ENCODE data around the gene C5orf22. TPM values are rescaled to one million over a fixed set of nuclear protein-coding genes. Genes with fewer than 3 reads are reported as not detected.

Gene C5orf22
- total RNA-seq (10 to 100 TPM; 16.5 to 25.8 (median 23.7) TPM), polyA plus RNA-seq (1 to 10 TPM; 5.3 to 8.6 (median 8.1) TPM)
- long read RNA-seq, donor 1, partial matches to known transcripts: 0 of 3 reads
- long read RNA-seq, donor 1, other reads (novel, unspliced or antisense): 0 of 3 reads
- long read RNA-seq, donor 2, partial matches to known transcripts: 0 of 3 reads
- long read RNA-seq, donor 2, other reads (novel, unspliced or antisense): 0 of 3 reads

GRCh38 chr5:31531888-31532547 is at the start of gene C5orf22, which contains the start of gene DROSHA:
TSS of gene C5orf22 (plus strand) at chr5:31532301. CDS start at chr5:31532393, 92 bp downstream.
TSS of gene DROSHA (minus strand) at chr5:31532093. CDS start at chr5:31529059, 3,034 bp downstream.
- intact Hi-C loops (cut with DNase I; ENCODE audit: low total_unique reads): no loop called here
- Histone ChIP-seq H3K27me3 (replicated peaks in 1 of 7) (no peaks in the 10 kb centered on the region), H3K27ac (peak within 1 kb of the TSS; percentile 38 to 89 (median 78)), H3K36me3 (peaks cover 6 to 55% (median 42%) of the 10 kb centered on the region in 6 donors), H3K4me3 (peak within 1 kb of the TSS; percentile 70 to 87 (median 78)), H3K4me1 (peaks cover 15 to 64% (median 39%) of the 10 kb centered on the region in 6 donors), H3K9me3 (no peaks in the 10 kb centered on the region)
- TF ChIP-seq POLR2AphosphoS5 (IDR thresholded peaks at IDR 0.05) (peak; percentile 89 to 91 (median 90)), POLR2A (IDR thresholded peaks at IDR 0.05) (peak in 1 of 3 donors; percentile 39), CTCF (IDR thresholded peaks at IDR 0.05 in 8 of 11, conservative IDR thresholded peaks at IDR 0.05 in 3 of 11) (peak in 1 of 11 experiments; percentile 31)
- 0 to 1% (median 0%) methylated on average over 50 to 52 of the region's 52 CpGs for WGBS, 5 donors
- DNase-seq: peak; percentile 96

GRCh38 chr5:31485376-31486207 is 46.5 kb upstream of the C5orf22 start:
- Histone ChIP-seq H3K4me1 (peaks cover 0 to 10% (median 2%) of the 10 kb centered on the region in 6 donors), H3K27me3 (replicated peaks in 1 of 7) (no peaks in the 10 kb centered on the region), H3K9me3 (no peaks in the 10 kb centered on the region), H3K27ac (peak overlapping the region in 1 of 8 donors; percentile 5), H3K4me3 (no peak overlapping the region), H3K36me3 (peaks cover 3 to 98% (median 28%) of the 10 kb centered on the region in 6 donors)
- no peak for DNase-seq
- TF ChIP-seq CTCF (IDR thresholded peaks at IDR 0.05 in 8 of 11, conservative IDR thresholded peaks at IDR 0.05 in 3 of 11) (no peak), POLR2AphosphoS5 (IDR thresholded peaks at IDR 0.05) (no peak), POLR2A (IDR thresholded peaks at IDR 0.05) (no peak)
- intact Hi-C loops (cut with DNase I; ENCODE audit: low total_unique reads): no loop called here
- 49 to 59% (median 53%) methylated on average over 7 of the region's 7 CpGs for WGBS, 5 donors

- Histone ChIP-seq H3K36me3 (peaks cover 3 to 99% (median 29%) of the 10 kb centered on the region in 6 donors), H3K27ac (no peak overlapping the region), H3K9me3 (no peaks in the 10 kb centered on the region), H3K4me1 (peaks cover 0 to 10% (median 2%) of the 10 kb centered on the region in 6 donors), H3K27me3 (replicated peaks in 1 of 7) (no peaks in the 10 kb centered on the region), H3K4me3 (no peak overlapping the region)
- WGBS, 5 donors: 86 to 95% (median 92%) methylated on average over 6 of the region's 6 CpGs
- TF ChIP-seq CTCF (IDR thresholded peaks at IDR 0.05 in 8 of 11, conservative IDR thresholded peaks at IDR 0.05 in 3 of 11) (no peak), POLR2A (IDR thresholded peaks at IDR 0.05) (no peak), POLR2AphosphoS5 (IDR thresholded peaks at IDR 0.05) (no peak)
- intact Hi-C loops (cut with DNase I; ENCODE audit: low total_unique reads): no loop called here
- DNase-seq: no peak
Observed at GRCh38 chr5:31486441-31486840, 45.7 kb upstream of the C5orf22 start.
